Neural progenitor cell (in vitro differentiated cells): Measurements from ENCODE around the gene ENAH.

ENCODE experiments used
- CTCF ChIP-seq: fragments of 200-600 bp; sonication (generic); IDR thresholded peaks from 2 replicates; pipeline ENCODE4 v1.5.1; 2017; ENCODE audit warnings: antibody characterized with exemption, mild to moderate bottlenecking
- EZH2 ChIP-seq: fragments of 200-600 bp; sonication (generic); IDR thresholded peaks from 2 replicates; pipeline ENCODE4 v1.6.1; 2017; ENCODE audit warnings: antibody characterized with exemption, mild to moderate bottlenecking, moderate library complexity

GRCh38 chr1:225559902-225560301 is 93.0 kb downstream of the ENAH start:
- TF ChIP-seq CTCF: no peak
- TF ChIP-seq EZH2: no peak
